Measurements from ENCODE around the gene ZDHHC5.

- TF ChIP-seq CTCF (conservative IDR thresholded peaks at IDR 0.05; ENCODE audit: low read length) (no peak), EZH2phosphoT487 (IDR thresholded peaks at IDR 0.05; ENCODE audit: borderline replicate concordance) (no peak)
Measured at GRCh38 chr11:57638005-57638781, 29.7 kb upstream of the ZDHHC5 start.
